SK-N-SH (cell line): ENCODE data around the gene ASIC2. TPM values are rescaled to one million over a fixed set of nuclear protein-coding genes. Genes with fewer than 3 reads are reported as not detected.

Experiments
- CTCF ChIA-PET: fragments of 300-600, 350-600 bp; formaldehyde crosslinking; extraction: SDS; loops from one replicate; lab custom pipeline; 2021; lab: Yijun Ruan, JAX
- POLR2A ChIA-PET: fragments of 350-600 bp; sonication (Branson Sonifier 250); formaldehyde crosslinking; extraction: SDS; loops from one replicate; lab custom pipeline; 2020; ENCODE audit warnings: antibody characterized with exemption, inconsistent platforms; lab: Yijun Ruan, JAX
- DNase-seq: peaks from one replicate; pipeline ENCODE4 v3.0.0; 2012
- H2AFZ ChIP-seq: fragments of 200-600 bp; sonication (generic); 2 replicates; pipeline ENCODE4 v1.8.1; 2016; ENCODE audit warnings: antibody characterized with exemption, mild to moderate bottlenecking, low read depth
- H3F3A ChIP-seq: fragments of 200-600 bp; sonication (generic); replicated peaks from 2 replicates; pipeline ENCODE3; 2016; ENCODE audit warnings: antibody characterized with exemption, mild to moderate bottlenecking; ENCODE audit not compliant: insufficient read depth
- H3K27ac ChIP-seq, 2 experiments: fragments of 200-500 bp in 1 of 2; fragments of 200-600 bp in 1 of 2; sonication (Bioruptor generic) in 1 of 2; sonication (generic), shearing (Covaris generic) in 1 of 2; 2 replicates each; pipeline versions ENCODE4 v1.5.1 to v1.6.1; 2014 to 2016; ENCODE audit warnings: low read depth in 2 of 2, inconsistent platforms in 1 of 2, low read length in 1 of 2, mild to moderate bottlenecking in 1 of 2, mixed read lengths in 1 of 2
- H3K27me3 ChIP-seq: fragments of 200-600 bp; sonication (generic), shearing (Covaris generic); 2 replicates; pipeline ENCODE4 v1.6.1; 2016; ENCODE audit warnings: mixed run types; ENCODE audit not compliant: insufficient read depth
- H3K36me3 ChIP-seq, 2 experiments: fragments of 200-500 bp in 1 of 2; fragments of 200-600 bp in 1 of 2; sonication (Bioruptor generic) in 1 of 2; sonication (generic) in 1 of 2; replicated peaks in 1 of 2; 2 replicates each; pipeline versions ENCODE3 to v1.5.1; 2014 to 2016; ENCODE audit warnings: low read length in 1 of 2, mild to moderate bottlenecking in 1 of 2; ENCODE audit not compliant: insufficient read depth in 2 of 2, control insufficient read depth in 1 of 2
- H3K4me1 ChIP-seq, 2 experiments: fragments of 200-500 bp in 1 of 2; fragments of 200-600 bp in 1 of 2; sonication (Bioruptor generic) in 1 of 2; sonication (generic), shearing (Covaris generic) in 1 of 2; 2 replicates each; pipeline versions ENCODE4 v1.5.1 to v1.6.1; 2014 to 2016; ENCODE audit warnings: low read depth in 1 of 2, low read length in 1 of 2, mixed run types in 1 of 2; ENCODE audit not compliant: insufficient read depth in 2 of 2, control insufficient read depth in 1 of 2
- H3K4me2 ChIP-seq: fragments of 200-600 bp; sonication (generic), shearing (Covaris generic); 2 replicates; pipeline ENCODE4 v1.6.1; 2017; ENCODE audit warnings: mixed run types
- H3K4me3 ChIP-seq, 2 experiments: fragments of 200-500 bp in 1 of 2; fragments of 200-600 bp in 1 of 2; sonication (Bioruptor generic) in 1 of 2; sonication (generic), shearing (Covaris generic) in 1 of 2; 2 replicates each; pipeline versions ENCODE4 v1.5.1 to v1.8.1; 2014 to 2016; ENCODE audit warnings: low read depth in 2 of 2, inconsistent platforms in 1 of 2, low read length in 1 of 2, mild to moderate bottlenecking in 1 of 2, mixed read lengths in 1 of 2, moderate library complexity in 1 of 2
- H3K79me2 ChIP-seq: fragments of 200-600 bp; sonication (generic); 2 replicates; pipeline ENCODE4 v1.8.1; 2017; ENCODE audit warnings: mild to moderate bottlenecking; ENCODE audit not compliant: insufficient read depth
- H3K9ac ChIP-seq: fragments of 200-600 bp; sonication (generic); 2 replicates; pipeline ENCODE4 v1.6.1; 2017; ENCODE audit warnings: mixed run types
- H3K9me2 ChIP-seq: fragments of 200-600 bp; sonication (generic); 2 replicates; pipeline ENCODE4 v1.6.1; 2017; ENCODE audit warnings: mixed run types
- H3K9me3 ChIP-seq: fragments of 200-600 bp; sonication (generic); 2 replicates; pipeline ENCODE4 v1.6.1; 2017; ENCODE audit warnings: mixed run types, mild to moderate bottlenecking, moderate library complexity
- H4K20me1 ChIP-seq: fragments of 200-600 bp; sonication (generic); 2 replicates; pipeline ENCODE4 v1.6.1; 2017; ENCODE audit warnings: mild to moderate bottlenecking, mixed run types; ENCODE audit not compliant: insufficient read depth
- CHD2 ChIP-seq: fragments of 150-350 bp; IDR thresholded peaks from 2 replicates; pipeline ENCODE4 v1.6.1; 2018; ENCODE audit warnings: low read length; ENCODE audit not compliant: partially characterized antibody
- EZH2phosphoT487 ChIP-seq: fragments of 200-600 bp; sonication (generic); IDR thresholded peaks from 2 replicates; pipeline ENCODE4 v1.6.1; 2017; ENCODE audit warnings: low read depth, mixed run types, mild to moderate bottlenecking, antibody characterized with exemption, moderate library complexity, borderline replicate concordance
- FOSL2 ChIP-seq: IDR thresholded peaks from 2 replicates; pipeline ENCODE4 v1.4.0; 2012; ENCODE audit warnings: low read depth, mild to moderate bottlenecking, moderate library complexity, borderline replicate concordance
- JUND ChIP-seq: IDR thresholded peaks from 2 replicates; pipeline ENCODE4 v1.4.0; 2012
- MAX ChIP-seq: IDR thresholded peaks from 2 replicates; pipeline ENCODE4 v1.4.0; 2012; ENCODE audit warnings: low read depth
- MEF2A ChIP-seq: IDR thresholded peaks from 2 replicates; pipeline ENCODE4 v1.4.0; 2012; ENCODE audit warnings: low read depth, borderline replicate concordance
- NFIC ChIP-seq: IDR thresholded peaks from 2 replicates; pipeline ENCODE4 v1.4.0; 2012; ENCODE audit warnings: borderline replicate concordance
- PBX3 ChIP-seq: IDR thresholded peaks from 2 replicates; pipeline ENCODE4; 2012
- POLR2AphosphoS5 ChIP-seq: IDR thresholded peaks from 2 replicates; pipeline ENCODE4 v1.6.1; 2012; ENCODE audit warnings: low read depth, low read length
- REST ChIP-seq: IDR thresholded peaks from 2 replicates; pipeline ENCODE4 v1.6.1; 2012; ENCODE audit warnings: mild to moderate bottlenecking, low read depth, low read length, moderate library complexity
- RFX5 ChIP-seq: IDR thresholded peaks from 2 replicates; pipeline ENCODE4 v1.6.1; 2012; ENCODE audit warnings: mild to moderate bottlenecking, improper control_type of control experiment, low read length
- YY1 ChIP-seq: IDR thresholded peaks from 2 replicates; pipeline ENCODE4 v1.4.0; 2012; ENCODE audit warnings: low read depth, mild to moderate bottlenecking
- WGBS: methylation state at CpG from one replicate; pipeline ENCODE4 v1.1.6; 2017; ENCODE audit warnings: low lambda C conversion rate; 5-methylcytosine and 5-hydroxymethylcytosine counted together
- polyA plus RNA-seq, 3 experiments: library from polyadenylated mRNA; depleted of rRNA; stranded (reverse); fragments of >200 nt; gene quantifications; 2 replicates each; pipeline ENCODE4 v1.2.3, GENCODE V29; 2012
- TF ChIP-seq, protein P1 (sequence below): fragments of 200-600 bp; sonication (generic); IDR thresholded peaks from 2 replicates; pipeline ENCODE4 v1.6.1; 2017; ENCODE audit warnings: antibody characterized with exemption, mild to moderate bottlenecking, moderate library complexity
- TF ChIP-seq, protein P2 (sequence below): IDR thresholded peaks from 2 replicates; pipeline ENCODE4 v1.4.0; 2012; ENCODE audit warnings: low read depth, borderline replicate concordance
- TF ChIP-seq, protein P3 (sequence below): IDR thresholded peaks from 2 replicates; pipeline ENCODE4 v1.4.0; 2012; ENCODE audit warnings: low read depth, borderline replicate concordance

ASIC2 gene
- polyA plus RNA-seq, 1 of the 3 experiments (the other 2 are of a cell fraction), result 0.08 TPM

DNA sequence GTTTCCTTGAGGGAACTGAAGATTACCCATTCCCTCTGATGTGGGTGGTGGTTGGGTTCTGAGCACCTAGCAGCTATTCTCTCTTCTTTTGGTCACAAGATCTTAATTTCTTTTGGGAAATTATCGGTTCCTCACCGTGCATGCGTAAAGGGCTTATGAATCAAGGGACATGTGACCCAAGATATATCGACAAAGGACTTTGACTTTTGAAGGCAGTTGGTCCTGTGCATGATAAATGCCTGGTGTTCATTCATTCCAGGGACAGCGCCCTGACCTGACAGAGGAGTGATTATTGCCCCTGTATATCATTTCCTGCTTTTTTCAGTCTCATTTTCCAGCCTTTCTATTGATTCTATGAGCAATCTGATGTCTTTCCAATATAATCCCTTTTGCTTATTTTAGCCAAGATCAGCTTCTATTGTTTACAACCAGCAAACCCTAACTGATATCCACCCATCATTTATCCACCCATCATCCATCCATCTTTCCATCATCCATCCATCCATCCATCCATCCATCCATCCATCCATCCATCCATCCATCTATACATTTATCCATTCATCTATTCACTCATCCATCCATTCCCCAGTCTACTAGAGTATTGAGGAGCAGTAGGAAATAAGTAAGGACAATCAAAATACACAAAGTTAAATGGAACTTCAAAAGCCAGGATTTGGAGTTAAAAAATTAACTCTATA lies 25.1 kb downstream of the ASIC2 start:
- Histone ChIP-seq H3K9me3 (no peaks in the 10 kb centered on the region), H3K9ac (peak overlapping the region; percentile 30; the same call in 1 of the 2 replicates), H3K4me3 (no peak overlapping the region), H3F3A (peaks cover 11% of the 10 kb centered on the region), H3K36me3 (no peaks in the 10 kb centered on the region), H3K79me2 (no peaks in the 10 kb centered on the region), H3K4me1 (peaks cover 0 to 20% of the 10 kb centered on the region in 2 experiments; a peak in 2 of 4 replicates), H4K20me1 (no peaks in the 10 kb centered on the region), H3K27ac (peak overlapping the region in 1 of 2 experiments; percentile 55; a peak in 2 of 4 replicates), H3K4me2 (peak overlapping the region; percentile 67), H3K27me3 (no peaks in the 10 kb centered on the region), H2AFZ (no peak overlapping the region), H3K9me2 (no peaks in the 10 kb centered on the region)
- ChIA-PET POLR2A (no interaction called here), CTCF (no interaction called here)
- 73% methylated on average over 5 of the region's 5 CpGs for WGBS
- TF ChIP-seq POLR2AphosphoS5 (no peak), MAX (no peak), RFX5 (no peak), MEF2A (no peak), JUND (no peak), REST (no peak), CHD2 (no peak), NFIC (no peak), FOSL2 (no peak), YY1 (no peak), PBX3 (no peak), EZH2phosphoT487 (no peak)
- TF ChIP-seq, protein P1, sequence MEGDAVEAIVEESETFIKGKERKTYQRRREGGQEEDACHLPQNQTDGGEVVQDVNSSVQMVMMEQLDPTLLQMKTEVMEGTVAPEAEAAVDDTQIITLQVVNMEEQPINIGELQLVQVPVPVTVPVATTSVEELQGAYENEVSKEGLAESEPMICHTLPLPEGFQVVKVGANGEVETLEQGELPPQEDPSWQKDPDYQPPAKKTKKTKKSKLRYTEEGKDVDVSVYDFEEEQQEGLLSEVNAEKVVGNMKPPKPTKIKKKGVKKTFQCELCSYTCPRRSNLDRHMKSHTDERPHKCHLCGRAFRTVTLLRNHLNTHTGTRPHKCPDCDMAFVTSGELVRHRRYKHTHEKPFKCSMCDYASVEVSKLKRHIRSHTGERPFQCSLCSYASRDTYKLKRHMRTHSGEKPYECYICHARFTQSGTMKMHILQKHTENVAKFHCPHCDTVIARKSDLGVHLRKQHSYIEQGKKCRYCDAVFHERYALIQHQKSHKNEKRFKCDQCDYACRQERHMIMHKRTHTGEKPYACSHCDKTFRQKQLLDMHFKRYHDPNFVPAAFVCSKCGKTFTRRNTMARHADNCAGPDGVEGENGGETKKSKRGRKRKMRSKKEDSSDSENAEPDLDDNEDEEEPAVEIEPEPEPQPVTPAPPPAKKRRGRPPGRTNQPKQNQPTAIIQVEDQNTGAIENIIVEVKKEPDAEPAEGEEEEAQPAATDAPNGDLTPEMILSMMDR, result no peak
- TF ChIP-seq, protein P2, sequence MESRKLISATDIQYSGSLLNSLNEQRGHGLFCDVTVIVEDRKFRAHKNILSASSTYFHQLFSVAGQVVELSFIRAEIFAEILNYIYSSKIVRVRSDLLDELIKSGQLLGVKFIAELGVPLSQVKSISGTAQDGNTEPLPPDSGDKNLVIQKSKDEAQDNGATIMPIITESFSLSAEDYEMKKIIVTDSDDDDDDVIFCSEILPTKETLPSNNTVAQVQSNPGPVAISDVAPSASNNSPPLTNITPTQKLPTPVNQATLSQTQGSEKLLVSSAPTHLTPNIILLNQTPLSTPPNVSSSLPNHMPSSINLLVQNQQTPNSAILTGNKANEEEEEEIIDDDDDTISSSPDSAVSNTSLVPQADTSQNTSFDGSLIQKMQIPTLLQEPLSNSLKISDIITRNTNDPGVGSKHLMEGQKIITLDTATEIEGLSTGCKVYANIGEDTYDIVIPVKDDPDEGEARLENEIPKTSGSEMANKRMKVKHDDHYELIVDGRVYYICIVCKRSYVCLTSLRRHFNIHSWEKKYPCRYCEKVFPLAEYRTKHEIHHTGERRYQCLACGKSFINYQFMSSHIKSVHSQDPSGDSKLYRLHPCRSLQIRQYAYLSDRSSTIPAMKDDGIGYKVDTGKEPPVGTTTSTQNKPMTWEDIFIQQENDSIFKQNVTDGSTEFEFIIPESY, result no peak
- TF ChIP-seq, protein P3, sequence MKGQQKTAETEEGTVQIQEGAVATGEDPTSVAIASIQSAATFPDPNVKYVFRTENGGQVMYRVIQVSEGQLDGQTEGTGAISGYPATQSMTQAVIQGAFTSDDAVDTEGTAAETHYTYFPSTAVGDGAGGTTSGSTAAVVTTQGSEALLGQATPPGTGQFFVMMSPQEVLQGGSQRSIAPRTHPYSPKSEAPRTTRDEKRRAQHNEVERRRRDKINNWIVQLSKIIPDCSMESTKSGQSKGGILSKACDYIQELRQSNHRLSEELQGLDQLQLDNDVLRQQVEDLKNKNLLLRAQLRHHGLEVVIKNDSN, result no peak
- no peak for DNase-seq
